Spleen (tissue), 11 donors: ENCODE measurements around the gene PACS2. TPM values are rescaled to one million over a fixed set of nuclear protein-coding genes. Genes with fewer than 3 reads are reported as not detected.

Experiments
- DNase-seq: peaks from one replicate; pipeline ENCODE4 v3.0.0-alpha.2; 2020
- H3K27ac ChIP-seq, 8 donors: fragments of 200-600 bp; sonication (generic) in 7 of 8; 1 replicate in 4 of 8; 2 replicates in 4 of 8; pipeline versions ENCODE4 v1.5.0 to v1.8.0; 2016 to 2021; ENCODE audit warnings: inconsistent platforms in 4 of 8, mild to moderate bottlenecking in 4 of 8, moderate library complexity in 1 of 8
- H3K27me3 ChIP-seq, 7 donors: fragments of 200-600 bp; sonication (generic) in 6 of 7; replicated peaks in 1 of 7; 1 replicate in 4 of 7; 2 replicates in 3 of 7; pipeline versions ENCODE4 v1.5.0 to v1.8.0; 2016 to 2021; ENCODE audit warnings: inconsistent platforms in 3 of 7, mild to moderate bottlenecking in 1 of 7
- H3K36me3 ChIP-seq, 6 donors: fragments of 200-600 bp; sonication (generic) in 5 of 6; 1 replicate in 4 of 6; 2 replicates in 2 of 6; pipeline versions ENCODE4 v1.5.0 to v1.8.0; 2016 to 2021; ENCODE audit warnings: inconsistent platforms in 2 of 6
- H3K4me1 ChIP-seq, 6 donors: fragments of 200-600 bp; sonication (generic) in 5 of 6; 1 replicate in 3 of 6; 2 replicates in 3 of 6; pipeline versions ENCODE4 v1.5.0 to v1.8.0; 2016 to 2021; ENCODE audit warnings: inconsistent platforms in 3 of 6
- H3K4me3 ChIP-seq, 8 donors: fragments of 200-600 bp; sonication (generic) in 7 of 8; 1 replicate in 4 of 8; 2 replicates in 4 of 8; pipeline versions ENCODE4 v1.5.0 to v1.8.0; 2016 to 2021; ENCODE audit warnings: inconsistent platforms in 4 of 8, mild to moderate bottlenecking in 4 of 8, moderate library complexity in 2 of 8
- H3K9me3 ChIP-seq, 8 donors: fragments of 200-600 bp; sonication (generic) in 7 of 8; 1 replicate in 4 of 8; 2 replicates in 4 of 8; pipeline versions ENCODE4 v1.5.0 to v1.8.0; 2016 to 2021; ENCODE audit warnings: inconsistent platforms in 4 of 8
- CTCF ChIP-seq, 11 experiments: fragments of 200-600 bp in 7 of 11; fragments of 450-650 bp in 4 of 11; sonication (generic) in 4 of 11; IDR thresholded peaks in 8 of 11; conservative IDR thresholded peaks in 3 of 11; 1 replicate in 7 of 11; 2 replicates in 4 of 11; pipeline versions ENCODE4 v1.4.0 to v1.8.0; 2016 to 2021; ENCODE audit warnings: antibody characterized with exemption in 11 of 11, inconsistent platforms in 4 of 11, mild to moderate bottlenecking in 1 of 11
- POLR2A ChIP-seq, 3 donors: fragments of 450-650 bp; IDR thresholded peaks; one replicate each; pipeline ENCODE4 v1.5.1; 2017; ENCODE audit warnings: antibody characterized with exemption in 3 of 3, mild to moderate bottlenecking in 1 of 3
- POLR2AphosphoS5 ChIP-seq, 3 donors: sonication (generic); formaldehyde crosslinking; IDR thresholded peaks; one replicate each; pipeline ENCODE4 v1.5.1; 2017; ENCODE audit warnings: antibody characterized with exemption in 3 of 3
- WGBS, 5 donors: extraction: QIAGEN DNeasy Blood & Tissue Kit in 3 of 5; methylation state at CpG; one replicate each; pipeline versions ENCODE4 v1.1.5 to v1.1.7; 2013 to 2018; 5-methylcytosine and 5-hydroxymethylcytosine counted together
- intact Hi-C: fragments of 100-400 bp; cut with DNase I; formaldehyde crosslinking; loops from one replicate; pipeline ENCODE4 v1.15.0; 2023; ENCODE audit warnings: low total_unique reads
- polyA plus RNA-seq, 3 donors: library from polyadenylated mRNA; stranded (reverse); fragments of 200-250 nt; gene quantifications; one replicate each; pipeline ENCODE4 v1.2.1, GENCODE V29; 2013
- total RNA-seq, 7 donors: library from RNA; depleted of rRNA in 3 of 7; stranded (reverse); fragments of >200 nt in 3 of 7; fragmentation: NEBNext Ultra II Directional in 4 of 7; extraction: Animal tissue kit (Norgen Biotek cat#: 25700) in 4 of 7; gene quantifications; one replicate each; pipeline versions ENCODE4 v1.1.0 to v1.2.1, GENCODE V29; 2016 to 2021
- donor health status: healthy with polysubstance abuse.
- donor health status: DM: no; HTN: no; CAD: no; lungs with moderate emphysema.
- donor health status: DM: no; HTN: no; CAD: no.
- donor health status: Bipolar disorder and iron deficiency.
- donor health status: healthy.
- donor health status: DM: no; HTN: no; CAD: no.
- donor health status: DM: yes; HTN: yes; CAD: no.

Gene PACS2
- total and polyA plus RNA-seq, 10 donors = 32.2 to 148 (median 98.7) TPM

GRCh38 chr14:105386581-105387529 is 72.3 kb downstream of the PACS2 start:
- DNase-seq = no peak
- 91 to 96% (median 93%) methylated on average over 19 to 33 of the region's 33 CpGs for WGBS, 5 donors
- Histone ChIP-seq H3K36me3 (peaks cover 0 to 74% (median 55%) of the 10 kb centered on the region in 6 donors), H3K27ac (no peak overlapping the region), H3K27me3 (no peaks in the 10 kb centered on the region), H3K9me3 (no peaks in the 10 kb centered on the region), H3K4me1 (peaks cover 0 to 40% (median 26%) of the 10 kb centered on the region in 6 donors), H3K4me3 (no peak overlapping the region)
- peak in 1 of 3 donors; percentile 29 for TF ChIP-seq POLR2AphosphoS5 (IDR thresholded peaks at IDR 0.05)
- TF ChIP-seq POLR2A (IDR thresholded peaks at IDR 0.05) = no peak
- no peak for TF ChIP-seq CTCF (IDR thresholded peaks at IDR 0.05 in 8 of 11, conservative IDR thresholded peaks at IDR 0.05 in 3 of 11)
- intact Hi-C loops = no loop called here

- Histone ChIP-seq H3K4me1 (peaks cover 0 to 40% (median 26%) of the 10 kb centered on the region in 6 donors), H3K36me3 (peaks cover 0 to 73% (median 49%) of the 10 kb centered on the region in 6 donors), H3K9me3 (no peaks in the 10 kb centered on the region), H3K27ac (no peak overlapping the region), H3K4me3 (no peak overlapping the region), H3K27me3 (no peaks in the 10 kb centered on the region)
- no peak for TF ChIP-seq POLR2A (IDR thresholded peaks at IDR 0.05)
- no peak for TF ChIP-seq CTCF (IDR thresholded peaks at IDR 0.05 in 8 of 11, conservative IDR thresholded peaks at IDR 0.05 in 3 of 11)
- no peak for TF ChIP-seq POLR2AphosphoS5 (IDR thresholded peaks at IDR 0.05)
- 89 to 97% (median 93%) methylated on average over 10 of the region's 10 CpGs for WGBS, 5 donors
- DNase-seq = peak; percentile 64
- intact Hi-C loops = no loop called here
Measured at GRCh38 chr14:105387530-105387922, 73.0 kb downstream of the PACS2 start.

GRCh38 chr14:105388110-105388951 is 73.8 kb downstream of the PACS2 start:
- H3K4me1 ChIP-seq = peaks cover 0 to 42% (median 26%) of the 10 kb centered on the region in 6 donors
- H3K9me3 ChIP-seq = no peaks in the 10 kb centered on the region
- intact Hi-C loops = no loop called here
- WGBS, 5 donors = 81 to 91% (median 84%) methylated on average over 17 to 25 of the region's 25 CpGs
- no peak overlapping the region for H3K4me3 ChIP-seq
- TF ChIP-seq CTCF (IDR thresholded peaks at IDR 0.05 in 8 of 11, conservative IDR thresholded peaks at IDR 0.05 in 3 of 11) = no peak
- no peak for TF ChIP-seq POLR2A (IDR thresholded peaks at IDR 0.05)
- TF ChIP-seq POLR2AphosphoS5 (IDR thresholded peaks at IDR 0.05) = peak in 1 of 3 donors; percentile 24
- peaks cover 0 to 73% (median 41%) of the 10 kb centered on the region in 6 donors for H3K36me3 ChIP-seq
- H3K27ac ChIP-seq = peak overlapping the region in 5 of 8 donors; percentile 54 to 80 (median 77)
- no peaks in the 10 kb centered on the region for H3K27me3 ChIP-seq
- no peak for DNase-seq
